ENCODE measurements around the gene GK. TPM values are rescaled to one million over a fixed set of nuclear protein-coding genes. Genes with fewer than 3 reads are reported as not detected.

The GK gene
- total and polyA plus RNA-seq, 9 of the 15 experiments (the other 6 are each of a cell fraction or from before 2014, with no cell fraction given), result 8.0 to 15.7 (median 12.4) TPM

GRCh38 chrX:30635630-30636029, 17.6 kb upstream of the GK start:
- WGBS (ENCODE audit: insufficient coverage, low coverage, missing lambda C conversion rate), result 0% methylated on average over 4 of the region's 4 CpGs
- in situ Hi-C loops (cut with MboI) (no loop called here), intact Hi-C loops (cut with micrococcal nuclease) (loop anchor here (1.0 kb wide), 1 partner anchor 78 kb away; no protein-coding TSS in a partner anchor)
- ChIA-PET CTCF (ENCODE audit: low intra/inter-chr PET ratio) (interaction anchor here (0.7 to 2.8 kb wide), 2 partner anchors 77 to 238 kb away, joined by 3 to 16 read pairs; no protein-coding TSS in a partner anchor), POLR2A (interaction anchor here (1.0 kb wide), 1 partner anchor 9 kb away, joined by 3 read pairs; no protein-coding TSS in a partner anchor)
- no peak overlapping the region for H3K9ac ChIP-seq (ENCODE audit: insufficient read depth in 1 of 2, low read depth in 2 of 2, low read length in 2 of 2)
- H4K20me1 ChIP-seq (replicated peaks; ENCODE audit: control insufficient read depth, insufficient read depth, low read length), result no peaks in the 10 kb centered on the region
- H3K79me2 ChIP-seq (ENCODE audit: control insufficient read depth, insufficient read depth, low read length), result no peaks in the 10 kb centered on the region
- peak; percentile 68 for ATAC-seq
- DNase-seq (ENCODE audit: extremely low read depth in 1 of 4, low spot score in 3 of 4), result peak; percentile 12 to 29 (median 16)
- H3K27ac ChIP-seq (ENCODE audit: extremely low read depth, low read depth, low read length), result no peak overlapping the region
- no TSS peak for BruUV-seq (replicated peaks)
- FAIRE-seq, result no peak
- H3K36me3 ChIP-seq (ENCODE audit: control insufficient read depth, insufficient read depth, low read length), result no peaks in the 10 kb centered on the region
- H2AFZ ChIP-seq (ENCODE audit: low read depth, low read length), result no peak overlapping the region
- H3K27me3 ChIP-seq (ENCODE audit: control insufficient read depth in 2 of 2, insufficient read depth in 2 of 2, low read length in 2 of 2), result no peaks in the 10 kb centered on the region
- no peaks in the 10 kb centered on the region for H3K9me1 ChIP-seq (ENCODE audit: control insufficient read depth, insufficient read depth, low read length)
- no peak overlapping the region for H3K4me3 ChIP-seq
- no peaks in the 10 kb centered on the region; a peak in 1 of 5 replicates for H3K4me1 ChIP-seq (replicated peaks in 1 of 2; ENCODE audit: control insufficient read depth in 2 of 2, insufficient read depth in 2 of 2, low read length in 2 of 2)
- no peaks in the 10 kb centered on the region for H3K9me3 ChIP-seq (replicated peaks; ENCODE audit: control insufficient read depth, insufficient read depth, low read depth, low read length)
- no peak overlapping the region for H3K4me2 ChIP-seq (ENCODE audit: insufficient read depth, low read length)
- no peak for TF ChIP-seq IRF1 (CRISPR knock-in tag; IDR thresholded peaks at IDR 0.05; ENCODE audit: borderline replicate concordance)
- no peak for TF ChIP-seq ZNF695 (CRISPR knock-in tag; IDR thresholded peaks at IDR 0.05)
- peak; percentile 65 to 80 for TF ChIP-seq RAD21 (CRISPR knock-in tag; conservative IDR thresholded peaks at IDR 0.05 in 1 of 2, IDR thresholded peaks at IDR 0.05 in 1 of 2)
- peak; percentile 53; the same call in 1 of the 2 replicates for TF ChIP-seq REST (IDR thresholded peaks at IDR 0.05; ENCODE audit: borderline replicate concordance)
- no peak for TF ChIP-seq REST (CRISPR knock-in tag; IDR thresholded peaks at IDR 0.05; ENCODE audit: low read depth)
- peak in 2 of 3 experiments; percentile 47 to 74; a peak in 3 of 6 replicates for TF ChIP-seq CTCF (IDR thresholded peaks at IDR 0.05 in 2 of 3, conservative IDR thresholded peaks at IDR 0.05 in 1 of 3; ENCODE audit: insufficient read depth in 2 of 3, low read depth in 1 of 3, low read length in 3 of 3)

All from K562 (cell line).